HCT116 (cell line): ENCODE results near the gene TOR2A. TPM values are rescaled to one million over a fixed set of nuclear protein-coding genes. Genes with fewer than 3 reads are reported as not detected.

Experiments used
- ATAC-seq: fragments of 200-7000 bp; cut with Tn5 transposase; 2 replicates; pipeline ENCODE4 v1.9.1; 2020; ENCODE audit warnings: mild to moderate bottlenecking, moderate library complexity
- BruUV-seq: library from RNA; stranded (reverse); fragments of 400-500 nt; replicated peaks from 2 replicates; lab custom pipeline; 2021; lab: Mats Ljungman, UMichigan
- CTCF ChIA-PET: fragments of 300-600 bp; sonication (Branson Sonifier 250); formaldehyde crosslinking; loops from one replicate; lab custom pipeline; 2021; ENCODE audit warnings: antibody characterized with exemption; lab: Charles Lee
- POLR2A ChIA-PET: fragments of 300-600, 350-600 bp; sonication (Branson Sonifier 250); formaldehyde crosslinking; loops from one replicate; lab custom pipeline; 2021; ENCODE audit warnings: antibody characterized with exemption; lab: Charles Lee
- RAD21 ChIA-PET, 2 experiments: fragments of 300-600 bp; sonication (Branson Sonifier 250); formaldehyde crosslinking; loops; one replicate each; lab custom pipeline; 2023; ENCODE audit warnings: low total read pairs in 2 of 2; ENCODE audit not compliant: uncharacterized antibody in 2 of 2, unreplicated experiment in 2 of 2, low non-redundant PET in 1 of 2; lab: Charles Lee
- DNase-seq: peaks from one replicate; pipeline ENCODE4 v3.0.0-alpha.2; 2010; ENCODE audit warnings: low read depth, low spot score
- H2AFZ ChIP-seq: fragments of 200-600 bp; shearing (Covaris generic), sonication (generic); 2 replicates; pipeline ENCODE4 v1.6.1; 2017; ENCODE audit warnings: low read depth, mixed run types, mixed read lengths, antibody characterized with exemption, low read length; ENCODE audit not compliant: poor library complexity, severe bottlenecking
- H3K27ac ChIP-seq: 2 replicates; pipeline ENCODE4 v1.5.1; 2012; ENCODE audit warnings: low read depth, low read length
- H3K27me3 ChIP-seq: fragments of 200-600 bp; sonication (generic); 2 replicates; pipeline ENCODE4 v1.6.1; 2016; ENCODE audit warnings: mixed run types, low read length, mixed read lengths; ENCODE audit not compliant: insufficient read depth
- H3K36me3 ChIP-seq, 2 experiments: fragments of 200-500 bp in 1 of 2; fragments of 200-600 bp in 1 of 2; sonication (Bioruptor generic) in 1 of 2; sonication (generic) in 1 of 2; 2 replicates each; pipeline versions ENCODE4 v1.5.1 to v1.6.1; 2014 to 2016; ENCODE audit warnings: low read length in 2 of 2, inconsistent platforms in 1 of 2, mixed read lengths in 1 of 2, mixed run types in 1 of 2; ENCODE audit not compliant: insufficient read depth in 2 of 2, control insufficient read depth in 1 of 2
- H3K4me1 ChIP-seq, 2 experiments: fragments of 200-600 bp in 1 of 2; sonication (generic) in 1 of 2; 2 replicates each; pipeline versions ENCODE4 v1.5.1 to v1.6.1; 2012 to 2017; ENCODE audit warnings: low read length in 2 of 2, inconsistent platforms in 1 of 2, mild to moderate bottlenecking in 1 of 2, mixed read lengths in 1 of 2, mixed run types in 1 of 2, moderate library complexity in 1 of 2; ENCODE audit not compliant: insufficient read depth in 2 of 2, control insufficient read depth in 1 of 2
- H3K4me2 ChIP-seq: fragments of 200-600 bp; sonication (generic); 2 replicates; pipeline ENCODE4 v1.6.1; 2017; ENCODE audit warnings: mixed run types, low read length, mixed read lengths
- H3K4me3 ChIP-seq, 2 experiments: fragments of 200-600 bp in 1 of 2; sonication (generic) in 1 of 2; replicated peaks in 1 of 2; 2 replicates each; pipeline ENCODE4 v1.5.1; 2011 to 2016; ENCODE audit warnings: low read length in 2 of 2, control low read depth in 1 of 2, low read depth in 1 of 2, mild to moderate bottlenecking in 1 of 2, mixed read lengths in 1 of 2, mixed run types in 1 of 2
- H3K79me2 ChIP-seq: fragments of 200-600 bp; sonication (generic); 2 replicates; pipeline ENCODE4 v1.6.1; 2017; ENCODE audit warnings: mild to moderate bottlenecking, mixed run types, low read length, moderate library complexity, mixed read lengths; ENCODE audit not compliant: insufficient read depth
- H3K9ac ChIP-seq: fragments of 200-600 bp; sonication (generic); 2 replicates; pipeline ENCODE4 v1.6.1; 2016; ENCODE audit warnings: low read length, mixed read lengths
- H3K9me2 ChIP-seq: fragments of 200-600 bp; sonication (generic), shearing (Covaris generic); 2 replicates; pipeline ENCODE4 v1.6.1; 2017; ENCODE audit warnings: mixed run types, mild to moderate bottlenecking, moderate library complexity; ENCODE audit not compliant: insufficient read depth
- H3K9me3 ChIP-seq, 2 experiments: fragments of 200-500 bp in 1 of 2; fragments of 200-600 bp in 1 of 2; sonication (Bioruptor generic) in 1 of 2; sonication (generic) in 1 of 2; 2 replicates each; pipeline ENCODE4 v1.6.1; 2014 to 2017; ENCODE audit warnings: low read length in 2 of 2, mixed read lengths in 2 of 2, inconsistent platforms in 1 of 2, low read depth in 1 of 2, mild to moderate bottlenecking in 1 of 2, mixed run types in 1 of 2, moderate library complexity in 1 of 2; ENCODE audit not compliant: control insufficient read depth in 1 of 2, insufficient read depth in 1 of 2
- H4K20me1 ChIP-seq: fragments of 200-600 bp; sonication (generic), shearing (Covaris generic); 2 replicates; pipeline ENCODE4 v1.6.1; 2017; ENCODE audit warnings: mixed run types, mild to moderate bottlenecking, moderate library complexity; ENCODE audit not compliant: insufficient read depth
- CEBPB ChIP-seq: IDR thresholded peaks from 2 replicates; pipeline ENCODE4 v1.6.1; 2012; ENCODE audit warnings: low read depth
- CTCF ChIP-seq, 3 experiments: fragments of 200-600 bp in 1 of 3; sonication (generic) in 1 of 3; IDR thresholded peaks in 2 of 3; conservative IDR thresholded peaks in 1 of 3; 2 replicates each; pipeline ENCODE4 v1.5.1; 2012 to 2017; ENCODE audit warnings: low read depth in 2 of 3, low read length in 2 of 3, antibody characterized with exemption in 1 of 3, borderline replicate concordance in 1 of 3, control low read depth in 1 of 3, mild to moderate bottlenecking in 1 of 3, mixed read lengths in 1 of 3, mixed run types in 1 of 3, moderate library complexity in 1 of 3; ENCODE audit not compliant: insufficient read depth in 1 of 3
- ELF1 ChIP-seq: IDR thresholded peaks from 2 replicates; pipeline ENCODE4 v1.6.1; 2012; ENCODE audit warnings: low read depth, borderline replicate concordance
- EZH2 ChIP-seq: fragments of 200-600 bp; sonication (generic); IDR thresholded peaks from 2 replicates; pipeline ENCODE4 v1.6.1; 2017; ENCODE audit warnings: antibody characterized with exemption, mixed run types
- POLR2A ChIP-seq: IDR thresholded peaks from 2 replicates; pipeline ENCODE4 v1.7.0; 2011; ENCODE audit warnings: borderline replicate concordance; ENCODE audit not compliant: insufficient read depth, insufficient read length; ENCODE audit errors: extremely low read depth
- RAD21 ChIP-seq: IDR thresholded peaks from 2 replicates; pipeline ENCODE4 v1.6.1; 2012; ENCODE audit warnings: low read depth, mild to moderate bottlenecking
- REST ChIP-seq: IDR thresholded peaks from 2 replicates; pipeline ENCODE4 v1.6.1; 2012; ENCODE audit warnings: low read depth
- SP1 ChIP-seq: IDR thresholded peaks from 2 replicates; pipeline ENCODE4 v1.6.1; 2012; ENCODE audit warnings: low read depth
- SRF ChIP-seq: IDR thresholded peaks from 2 replicates; pipeline ENCODE4 v1.6.1; 2012; ENCODE audit warnings: low read depth
- YY1 ChIP-seq: IDR thresholded peaks from 2 replicates; pipeline ENCODE4 v1.6.1; 2011; ENCODE audit warnings: low read length, low read depth, moderate library complexity, mild to moderate bottlenecking; ENCODE audit not compliant: insufficient replicate concordance; ENCODE audit errors: extremely low read depth
- intact Hi-C: fragments of 100-400 bp; cut with micrococcal nuclease; formaldehyde crosslinking; loops from 2 replicates; pipeline ENCODE4 v1.10.0; 2022
- total RNA-seq: library from RNA; stranded (reverse); gene quantifications from one replicate; pipeline ENCODE4 v1.2.1, GENCODE V29; 2021; ENCODE audit not compliant: unreplicated experiment

TOR2A gene
- total RNA-seq, 1 experiment from 2014 or later, result 12.0 TPM

- no peak for ATAC-seq
- no TSS peak for BruUV-seq
- POLR2A ChIA-PET, result no interaction called here
- H3K4me2 ChIP-seq, result no peak overlapping the region
- no peak overlapping the region for H2AFZ ChIP-seq
- RAD21 ChIA-PET, result no interaction called here
- no peak overlapping the region for H3K27ac ChIP-seq
- no peak overlapping the region for H3K4me3 ChIP-seq
- no peaks in the 10 kb centered on the region for H4K20me1 ChIP-seq
- no peaks in the 10 kb centered on the region for H3K79me2 ChIP-seq
- H3K9me2 ChIP-seq, result no peaks in the 10 kb centered on the region
- TF ChIP-seq SRF (no peak), YY1 (no peak), RAD21 (no peak), CEBPB (no peak), CTCF (IDR thresholded peaks at IDR 0.05 in 2 of 3, conservative IDR thresholded peaks at IDR 0.05 in 1 of 3; ENCODE audit: borderline replicate concordance in 1 of 3, insufficient read depth in 1 of 3, low read depth in 2 of 3, low read length in 2 of 3) (no peak), REST (no peak), SP1 (no peak), POLR2A (no peak), ELF1 (no peak), EZH2 (no peak)
- no peak for DNase-seq
- CTCF ChIA-PET, result no interaction called here
- intact Hi-C loops, result no loop called here
- H3K9ac ChIP-seq, result no peak overlapping the region
- peaks cover 13 to 21% of the 10 kb centered on the region in 2 experiments for H3K4me1 ChIP-seq
- H3K36me3 ChIP-seq, result no peaks in the 10 kb centered on the region
- no peaks in the 10 kb centered on the region for H3K9me3 ChIP-seq
- no peaks in the 10 kb centered on the region for H3K27me3 ChIP-seq
These were observed 37.5 kb upstream of the TOR2A start for GRCh38 chr9:127772603-127773002.
